HFFc6 (cell line): ENCODE measurements around the gene IGFBP5. TPM values are rescaled to one million over a fixed set of nuclear protein-coding genes. Genes with fewer than 3 reads are reported as not detected.
A peak's percentile ranks its signal among the peaks of the same experiment; 100 is the strongest.

Experiments
- DNase-seq: peaks from one replicate; pipeline ENCODE4 v3.0.0-alpha.2; 2018
- H3K27ac Mint-ChIP-seq: 2 replicates; pipeline ENCODE4 v1.8.0; 2020; ENCODE audit warnings: mild to moderate bottlenecking, mixed read lengths
- H3K27me3 Mint-ChIP-seq: 2 replicates; pipeline ENCODE4 v1.8.0; 2021; ENCODE audit warnings: mild to moderate bottlenecking, moderate library complexity, mixed read lengths; ENCODE audit not compliant: insufficient read depth
- H3K36me3 Mint-ChIP-seq: 2 replicates; pipeline ENCODE4 v1.8.0; 2021; ENCODE audit warnings: low read depth, mixed read lengths
- H3K4me1 Mint-ChIP-seq: 2 replicates; pipeline ENCODE4 v1.8.0; 2020; ENCODE audit warnings: low read depth, mixed read lengths
- H3K4me3 Mint-ChIP-seq: 2 replicates; pipeline ENCODE4 v1.8.0; 2020; ENCODE audit warnings: mild to moderate bottlenecking, moderate library complexity, mixed read lengths
- H3K9me3 Mint-ChIP-seq: 2 replicates; pipeline ENCODE4 v1.8.0; 2020; ENCODE audit warnings: mild to moderate bottlenecking, mixed read lengths
- CTCF ChIP-seq: fragments of 200-600 bp; sonication (generic); IDR thresholded peaks from 2 replicates; pipeline ENCODE4 v1.5.0; 2021; ENCODE audit warnings: antibody characterized with exemption, mild to moderate bottlenecking
- long read RNA-seq: library from polyadenylated mRNA; unstranded; transcript quantifications from one replicate; pipeline ENCODE4 v2.0.0, GENCODE V29; 2019
- total RNA-seq, 6 experiments: library from RNA; stranded (reverse); fragmentation: NEBNext Ultra II Directional; extraction: Animal tissue kit (Norgen Biotek cat#: 25700); gene quantifications; 2 replicates in 1 of 6; 3 replicates in 5 of 6; pipeline ENCODE4 v1.2.3, GENCODE V29; 2021

Gene IGFBP5
- 100 to 1,000 TPM in 2 of 6 experiments, 10 to 100 TPM in 4; 63.2 to 125 (median 68.6) TPM for total RNA-seq
- long read RNA-seq, full-length matches to known transcripts = 1 of 102 reads
- long read RNA-seq, partial matches to known transcripts = 0 of 102 reads
- long read RNA-seq, other reads (novel, unspliced or antisense) = 101 of 102 reads

DNA sequence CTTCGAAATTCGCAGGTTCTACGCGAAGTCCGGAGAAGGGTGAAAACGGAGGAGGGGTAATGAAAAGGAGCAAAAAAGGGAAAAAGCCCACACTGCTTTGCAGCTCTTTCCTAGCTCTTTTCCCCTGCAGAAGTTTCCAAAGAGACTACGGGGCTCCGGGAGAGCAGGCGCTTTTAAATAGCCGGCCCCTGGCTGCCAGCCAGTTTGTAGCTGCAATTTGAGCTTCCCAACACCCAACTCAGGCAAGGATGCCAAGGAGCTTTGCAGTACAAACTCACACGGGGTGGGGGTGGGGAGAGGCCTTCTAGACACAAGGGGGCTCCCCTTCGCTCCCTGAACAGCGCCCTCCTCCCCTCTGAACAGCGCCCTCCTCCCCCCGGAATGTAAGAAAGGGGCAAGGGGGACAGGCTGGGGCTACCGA is at the start of gene IGFBP5:
Gene IGFBP5 (minus strand): TSS at position 149 of the 421 bp plus-strand sequence. CDS start 774 bp downstream, outside the sequence.
- H3K36me3 Mint-ChIP-seq = no peaks in the 10 kb centered on the region
- peak within 1 kb of the TSS; percentile 88 for H3K4me3 Mint-ChIP-seq
- TF ChIP-seq CTCF = peak; percentile 34; the same call in 1 of the 2 replicates
- peaks cover 21% of the 10 kb centered on the region for H3K27me3 Mint-ChIP-seq
- peak; percentile 40 for DNase-seq
- H3K4me1 Mint-ChIP-seq = peaks cover 62% of the 10 kb centered on the region
- no peak within 1 kb of the TSS for H3K27ac Mint-ChIP-seq
- H3K9me3 Mint-ChIP-seq = no peaks in the 10 kb centered on the region

GRCh38 chr2:216743781-216744180 is 48.4 kb upstream of the IGFBP5 start:
- TF ChIP-seq CTCF = no peak
- no peak for DNase-seq
- H3K27ac Mint-ChIP-seq = no peak overlapping the region
- peaks cover 55% of the 10 kb centered on the region for H3K27me3 Mint-ChIP-seq
- H3K36me3 Mint-ChIP-seq = no peaks in the 10 kb centered on the region
- H3K9me3 Mint-ChIP-seq = peaks cover 5% of the 10 kb centered on the region
- H3K4me3 Mint-ChIP-seq = no peak overlapping the region
- peaks cover 6% of the 10 kb centered on the region; the same call in 1 of the 2 replicates for H3K4me1 Mint-ChIP-seq

DNA sequence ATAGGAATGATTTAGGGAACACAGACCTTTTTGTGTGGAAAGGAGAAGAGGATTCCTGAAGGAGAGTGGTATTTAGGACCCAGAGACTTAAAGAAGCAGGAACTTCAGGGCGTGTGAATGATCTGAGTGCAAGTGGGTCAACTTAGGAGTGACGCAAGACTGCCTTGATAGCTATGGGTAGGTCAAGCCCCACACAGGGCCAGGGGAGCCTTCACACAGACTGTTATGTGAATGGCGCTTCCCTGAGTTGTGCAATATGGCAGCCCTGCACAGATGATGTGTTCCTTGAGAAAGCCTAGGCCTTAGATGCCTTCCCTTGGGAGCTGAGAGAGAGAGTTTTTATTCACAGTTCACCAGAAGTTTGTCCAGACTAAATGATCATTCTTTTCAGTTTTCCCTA is 47.1 kb upstream of the IGFBP5 start:
- H3K9me3 Mint-ChIP-seq = no peaks in the 10 kb centered on the region
- H3K27me3 Mint-ChIP-seq = peaks cover 57% of the 10 kb centered on the region

DNA sequence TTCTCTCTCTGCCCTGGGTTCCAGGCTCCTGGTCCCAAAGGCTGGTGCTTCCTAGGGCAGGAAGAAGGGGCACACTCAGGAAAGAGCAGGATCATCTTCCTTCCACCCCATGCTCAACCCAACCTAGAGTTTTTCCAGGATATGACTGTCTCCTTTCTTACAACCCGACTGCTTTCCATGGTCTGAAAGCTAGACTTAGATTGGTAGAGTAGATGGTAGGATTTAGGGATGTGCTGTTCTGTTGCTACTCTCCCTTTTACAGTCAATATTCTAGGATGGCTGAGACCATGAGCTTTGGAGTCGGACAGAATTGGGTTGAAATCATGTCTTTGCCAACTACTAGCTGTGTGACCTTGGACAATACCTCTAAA is 45.9 kb upstream of the IGFBP5 start:
- no peak for DNase-seq
- Mint-ChIP-seq H3K27me3 (peaks cover 59% of the 10 kb centered on the region), H3K4me1 (peaks cover 6% of the 10 kb centered on the region; the same call in 1 of the 2 replicates), H3K36me3 (no peaks in the 10 kb centered on the region), H3K27ac (no peak overlapping the region), H3K9me3 (no peaks in the 10 kb centered on the region), H3K4me3 (no peak overlapping the region)
- TF ChIP-seq CTCF = no peak

More for the DNA sequence above, 47.1 kb upstream of the IGFBP5 start:
- H3K36me3 Mint-ChIP-seq = no peaks in the 10 kb centered on the region
- no peak overlapping the region for H3K4me3 Mint-ChIP-seq
- no peak for DNase-seq
- no peak overlapping the region for H3K27ac Mint-ChIP-seq
- peaks cover 6% of the 10 kb centered on the region; the same call in 1 of the 2 replicates for H3K4me1 Mint-ChIP-seq
- TF ChIP-seq CTCF = no peak

GRCh38 chr2:216740557-216741222 is 45.3 kb upstream of the IGFBP5 start:
- H3K27ac Mint-ChIP-seq = no peak overlapping the region
- peaks cover 6% of the 10 kb centered on the region; the same call in 1 of the 2 replicates for H3K4me1 Mint-ChIP-seq
- H3K36me3 Mint-ChIP-seq = no peaks in the 10 kb centered on the region

More at GRCh38 chr2:216740557-216741222, 45.3 kb upstream of the IGFBP5 start:
- no peak for TF ChIP-seq CTCF
- Mint-ChIP-seq H3K9me3 (no peaks in the 10 kb centered on the region), H3K27me3 (peaks cover 63% of the 10 kb centered on the region), H3K4me3 (no peak overlapping the region)
- DNase-seq = no peak
